Measurements from ENCODE around the gene LDLRAD4.

LDLRAD4 gene

DNA sequence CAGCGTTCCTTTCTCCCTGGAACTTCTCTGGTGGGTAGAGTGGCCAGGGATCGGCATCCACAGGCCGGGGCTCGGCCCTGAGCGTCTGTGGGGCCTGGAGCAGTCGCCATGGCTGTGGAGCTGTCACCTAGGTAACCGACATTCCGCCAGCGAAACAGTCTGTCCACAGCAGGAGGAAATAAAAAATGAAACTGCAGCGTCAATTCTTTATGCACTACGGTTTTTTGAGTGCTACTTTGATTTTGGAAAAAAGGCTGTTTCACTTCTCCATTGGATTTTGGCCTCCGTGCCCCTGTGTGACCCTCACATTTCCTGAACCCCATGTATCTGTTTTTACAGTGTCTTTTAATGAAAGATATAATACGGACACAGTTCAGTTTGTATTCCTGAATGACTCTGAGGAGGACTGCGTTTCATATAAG, 163.4 kb downstream of the LDLRAD4 start (continued):
- TF ChIP-seq TSHZ2 (CRISPR knock-in tag; IDR thresholded peaks at IDR 0.05), result no peak
- TF ChIP-seq ZFP30 (CRISPR knock-in tag; IDR thresholded peaks at IDR 0.05), result no peak
- TF ChIP-seq ARNTL (CRISPR knock-in tag; IDR thresholded peaks at IDR 0.05; ENCODE audit: borderline replicate concordance, low read depth), result no peak
- no peak for TF ChIP-seq PPARA (CRISPR knock-in tag; IDR thresholded peaks at IDR 0.05; ENCODE audit: borderline replicate concordance)
- no peak for TF ChIP-seq SNAI2 (CRISPR knock-in tag; IDR thresholded peaks at IDR 0.05)
- no peak for TF ChIP-seq ZNF70 (CRISPR knock-in tag; IDR thresholded peaks at IDR 0.05)
- no peak for TF ChIP-seq ZC3H10 (CRISPR knock-in tag; IDR thresholded peaks at IDR 0.05)
- no peak for TF ChIP-seq RARB (CRISPR knock-in tag; IDR thresholded peaks at IDR 0.05)
- TF ChIP-seq TOX (CRISPR knock-in tag; IDR thresholded peaks at IDR 0.05; ENCODE audit: borderline replicate concordance), result no peak
- no peak for TF ChIP-seq ZNF8 (CRISPR knock-in tag; IDR thresholded peaks at IDR 0.05)

GRCh38 chr18:13382366-13382953, 163.9 kb downstream of the LDLRAD4 start:
- peak; percentile 17; the same call in 2 of the 3 replicates for ATAC-seq
- TF ChIP-seq ZFP30 (CRISPR knock-in tag; IDR thresholded peaks at IDR 0.05) (no peak), OSR1 (CRISPR knock-in tag; IDR thresholded peaks at IDR 0.05) (no peak), POU6F1 (CRISPR knock-in tag; IDR thresholded peaks at IDR 0.05; ENCODE audit: borderline replicate concordance, low read depth) (no peak), ZFP3 (CRISPR knock-in tag; IDR thresholded peaks at IDR 0.05) (no peak), CSDC2 (CRISPR knock-in tag; IDR thresholded peaks at IDR 0.05) (no peak), CREB5 (CRISPR knock-in tag; IDR thresholded peaks at IDR 0.05; ENCODE audit: low read depth) (no peak), ZC3H10 (CRISPR knock-in tag; IDR thresholded peaks at IDR 0.05) (no peak), ZNF70 (CRISPR knock-in tag; IDR thresholded peaks at IDR 0.05) (no peak), SNAI2 (CRISPR knock-in tag; IDR thresholded peaks at IDR 0.05) (no peak), TSHZ2 (CRISPR knock-in tag; IDR thresholded peaks at IDR 0.05) (no peak), ZNF565 (CRISPR knock-in tag; conservative IDR thresholded peaks at IDR 0.05; ENCODE audit: low read depth) (no peak)

GRCh38 chr18:13382954-13383827, 164.6 kb downstream of the LDLRAD4 start:
- ATAC-seq, result no peak
- no peak for TF ChIP-seq POU6F1 (CRISPR knock-in tag; IDR thresholded peaks at IDR 0.05; ENCODE audit: borderline replicate concordance, low read depth)
- no peak for TF ChIP-seq GLIS3 (CRISPR knock-in tag; IDR thresholded peaks at IDR 0.05)
- TF ChIP-seq ARNTL (CRISPR knock-in tag; IDR thresholded peaks at IDR 0.05; ENCODE audit: borderline replicate concordance, low read depth), result no peak
- TF ChIP-seq, protein P1, sequence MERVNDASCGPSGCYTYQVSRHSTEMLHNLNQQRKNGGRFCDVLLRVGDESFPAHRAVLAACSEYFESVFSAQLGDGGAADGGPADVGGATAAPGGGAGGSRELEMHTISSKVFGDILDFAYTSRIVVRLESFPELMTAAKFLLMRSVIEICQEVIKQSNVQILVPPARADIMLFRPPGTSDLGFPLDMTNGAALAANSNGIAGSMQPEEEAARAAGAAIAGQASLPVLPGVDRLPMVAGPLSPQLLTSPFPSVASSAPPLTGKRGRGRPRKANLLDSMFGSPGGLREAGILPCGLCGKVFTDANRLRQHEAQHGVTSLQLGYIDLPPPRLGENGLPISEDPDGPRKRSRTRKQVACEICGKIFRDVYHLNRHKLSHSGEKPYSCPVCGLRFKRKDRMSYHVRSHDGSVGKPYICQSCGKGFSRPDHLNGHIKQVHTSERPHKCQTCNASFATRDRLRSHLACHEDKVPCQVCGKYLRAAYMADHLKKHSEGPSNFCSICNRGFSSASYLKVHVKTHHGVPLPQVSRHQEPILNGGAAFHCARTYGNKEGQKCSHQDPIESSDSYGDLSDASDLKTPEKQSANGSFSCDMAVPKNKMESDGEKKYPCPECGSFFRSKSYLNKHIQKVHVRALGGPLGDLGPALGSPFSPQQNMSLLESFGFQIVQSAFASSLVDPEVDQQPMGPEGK (CRISPR knock-in tag; IDR thresholded peaks at IDR 0.05; ENCODE audit: borderline replicate concordance), result no peak
- no peak for TF ChIP-seq ISL1 (CRISPR knock-in tag; IDR thresholded peaks at IDR 0.05)
- no peak for TF ChIP-seq ZC3H10 (CRISPR knock-in tag; IDR thresholded peaks at IDR 0.05)
- no peak for TF ChIP-seq ZNF8 (CRISPR knock-in tag; IDR thresholded peaks at IDR 0.05)
- no peak for TF ChIP-seq TCF4 (CRISPR knock-in tag; IDR thresholded peaks at IDR 0.05; ENCODE audit: borderline replicate concordance)
- no peak for TF ChIP-seq TOX (CRISPR knock-in tag; IDR thresholded peaks at IDR 0.05; ENCODE audit: borderline replicate concordance)
- TF ChIP-seq ZFP3 (CRISPR knock-in tag; IDR thresholded peaks at IDR 0.05), result no peak
- no peak for TF ChIP-seq OSR1 (CRISPR knock-in tag; IDR thresholded peaks at IDR 0.05)
- TF ChIP-seq CSDC2 (CRISPR knock-in tag; IDR thresholded peaks at IDR 0.05), result no peak

Measured in SK-N-SH treated with all-trans-retinoic acid at 6 μM for 48 hours (cell line).